Thoracic aorta (tissue), 2 donors: ENCODE data around the gene CES1. TPM values are rescaled to one million over a fixed set of nuclear protein-coding genes. Genes with fewer than 3 reads are reported as not detected.

ENCODE experiments used
- ATAC-seq: fragments of 150-250 bp; one replicate; pipeline ENCODE4 v1.8.0; 2017; ENCODE audit warnings: low read depth; ENCODE audit not compliant: insufficient number of reproducible peaks, low FRiP score
- DNase-seq: peaks from one replicate; pipeline ENCODE4 v3.0.0-alpha.2; 2020; ENCODE audit warnings: low spot score
- H3K27ac ChIP-seq, 2 donors: fragments of 200-600 bp; sonication (generic); 1 replicate in 1 of 2; 2 replicates in 1 of 2; pipeline ENCODE4 v1.5.1; 2016; ENCODE audit warnings: mild to moderate bottlenecking in 2 of 2, moderate library complexity in 2 of 2
- H3K27me3 ChIP-seq: fragments of 200-600 bp; sonication (generic); replicated peaks from 2 replicates; pipeline ENCODE4 v1.6.0; 2016; ENCODE audit warnings: mild to moderate bottlenecking; ENCODE audit not compliant: insufficient read depth
- H3K36me3 ChIP-seq: fragments of 200-600 bp; sonication (generic); one replicate; pipeline ENCODE4 v1.5.1; 2016
- H3K4me1 ChIP-seq, 2 donors: fragments of 200-600 bp; sonication (generic); 1 replicate in 1 of 2; 2 replicates in 1 of 2; pipeline versions ENCODE4 v1.5.1 to v1.6.0; 2016; ENCODE audit warnings: low read depth in 2 of 2, mild to moderate bottlenecking in 1 of 2; ENCODE audit not compliant: control insufficient read depth in 1 of 2
- H3K4me3 ChIP-seq: fragments of 200-600 bp; sonication (generic); 2 replicates; pipeline ENCODE4 v1.5.1; 2016; ENCODE audit warnings: mild to moderate bottlenecking
- H3K9me3 ChIP-seq: fragments of 200-600 bp; sonication (generic); 2 replicates; pipeline ENCODE4 v1.5.1; 2016
- CTCF ChIP-seq: fragments of 200-600 bp; sonication (generic); IDR thresholded peaks from one replicate; pipeline ENCODE4 v1.5.1; 2019; ENCODE audit warnings: antibody characterized with exemption
- total RNA-seq, 2 donors: library from RNA; depleted of rRNA; stranded (reverse); fragments of >200 nt; gene quantifications; one replicate each; pipeline versions ENCODE4 v1.1.0 to v1.2.3, GENCODE V29; 2016

CES1 gene
- total RNA-seq, result 10 to 100 TPM; 22.7 to 24.8 TPM

DNA sequence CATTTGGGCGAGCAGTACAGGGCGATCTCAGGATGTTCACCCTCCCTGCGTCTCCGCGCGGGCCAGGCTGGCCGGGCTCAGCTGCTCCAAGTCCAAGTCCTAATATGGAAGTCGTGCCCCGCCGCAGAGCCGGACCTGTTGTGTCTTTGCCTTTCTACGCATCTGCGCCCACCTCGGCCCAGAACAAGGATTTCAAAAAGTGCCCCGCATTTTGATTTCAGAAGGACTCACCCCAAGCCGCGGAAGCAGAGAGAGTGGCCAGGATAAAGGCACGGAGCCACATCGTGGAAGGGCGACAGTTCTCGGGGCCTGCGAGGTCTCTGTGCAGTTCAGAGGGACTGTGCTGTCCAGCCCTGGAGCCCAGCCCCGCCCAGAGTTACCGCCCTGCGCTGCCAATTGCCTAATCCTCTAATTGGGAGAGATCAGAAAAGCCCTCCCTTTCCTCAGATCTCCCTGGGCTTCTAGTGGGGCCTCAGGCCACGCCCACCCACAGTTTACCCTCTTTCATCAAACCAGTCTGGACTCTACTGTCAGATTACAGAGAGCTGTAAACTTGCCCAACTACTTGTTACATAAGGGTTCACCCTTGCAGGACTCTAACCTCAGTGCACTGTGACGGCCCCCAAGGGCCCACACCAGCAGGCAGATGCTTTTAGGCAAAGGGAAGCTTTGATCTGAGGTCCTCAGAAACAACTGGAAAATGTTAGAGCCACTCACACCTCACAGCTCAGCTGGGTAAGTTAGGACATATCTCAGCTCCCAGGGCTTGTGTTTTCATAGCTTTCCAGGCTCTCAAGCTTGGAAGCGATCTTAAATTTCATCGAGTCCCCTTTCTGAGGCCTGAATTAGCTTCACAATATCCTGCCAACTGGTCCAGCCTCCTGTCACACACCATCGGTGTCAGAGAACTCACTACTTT, at the start of gene CES1:
Gene CES1 (minus strand): TSS at position 324 of the 919 bp plus-strand sequence. CDS start 41 bp downstream, at position 283.
- ATAC-seq, result no peak
- Histone ChIP-seq H3K27me3 (no peaks in the 10 kb centered on the region), H3K36me3 (no peaks in the 10 kb centered on the region), H3K4me3 (no peak within 1 kb of the TSS), H3K9me3 (no peaks in the 10 kb centered on the region), H3K27ac (no peak within 1 kb of the TSS), H3K4me1 (no peaks in the 10 kb centered on the region)
- no peak for TF ChIP-seq CTCF
- DNase-seq, result no peak

DNA sequence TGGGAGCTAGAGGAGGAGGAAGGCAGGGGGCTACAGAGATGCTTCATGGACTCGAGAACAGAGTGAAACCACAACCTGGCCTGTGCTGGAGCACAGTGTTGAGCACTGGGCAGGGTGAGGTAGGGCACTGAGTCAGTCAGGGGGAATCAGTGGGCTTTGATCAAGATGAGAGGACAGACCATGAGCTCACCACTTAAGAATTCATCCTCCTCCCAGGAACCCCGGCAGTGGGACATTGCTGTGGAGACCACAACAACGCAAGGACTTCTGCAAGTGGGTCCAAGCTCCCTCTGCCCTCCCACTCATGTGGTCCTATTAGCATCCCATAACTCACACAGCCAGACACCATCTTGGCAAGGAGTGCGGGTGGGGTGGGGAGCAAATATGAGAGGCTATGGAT, 44.0 kb upstream of the CES1 start:
- Histone ChIP-seq H3K4me3 (no peak overlapping the region), H3K27ac (no peak overlapping the region), H3K36me3 (no peaks in the 10 kb centered on the region), H3K27me3 (no peaks in the 10 kb centered on the region), H3K9me3 (no peaks in the 10 kb centered on the region), H3K4me1 (no peaks in the 10 kb centered on the region)
- no peak for TF ChIP-seq CTCF
- DNase-seq (no peak), ATAC-seq (no peak)

GRCh38 chr16:55875273-55875672, 42.4 kb upstream of the CES1 start, which contains the start of gene CES5A:
Gene CES5A (minus strand): TSS chr16:55875373. CDS start chr16:55875221, 152 bp downstream.
- H3K27me3 ChIP-seq, result no peaks in the 10 kb centered on the region
- no peak for DNase-seq
- no peak for TF ChIP-seq CTCF
- H3K9me3 ChIP-seq, result no peaks in the 10 kb centered on the region
- H3K27ac ChIP-seq, result no peak within 1 kb of the TSS
- H3K4me1 ChIP-seq, result no peaks in the 10 kb centered on the region
- no peaks in the 10 kb centered on the region for H3K36me3 ChIP-seq
- ATAC-seq, result no peak
- H3K4me3 ChIP-seq, result no peak within 1 kb of the TSS

DNA sequence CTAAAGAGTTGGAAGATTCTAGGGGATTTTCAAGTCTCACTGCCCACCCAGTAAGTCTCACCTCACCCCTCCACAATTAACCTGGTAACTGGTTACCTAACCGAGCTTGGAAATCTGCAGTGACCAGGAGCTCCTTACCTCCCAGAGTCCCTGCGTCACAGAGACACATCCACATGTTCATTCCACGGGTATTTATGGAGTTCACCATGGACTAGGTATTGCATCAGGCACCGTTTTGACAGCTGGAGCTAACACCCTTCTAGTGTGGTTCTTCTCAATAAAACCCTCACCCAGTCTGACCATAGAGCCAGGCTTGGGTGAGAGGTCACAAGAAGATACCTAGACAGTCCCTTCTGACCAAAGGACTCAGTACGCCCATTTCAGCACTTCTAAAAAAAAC, 40.2 kb upstream of the CES1 start:
- no peak overlapping the region for H3K4me3 ChIP-seq
- no peak overlapping the region for H3K27ac ChIP-seq
- ATAC-seq (no peak), DNase-seq (no peak)
- H3K9me3 ChIP-seq, result no peaks in the 10 kb centered on the region
- H3K27me3 ChIP-seq, result no peaks in the 10 kb centered on the region
- TF ChIP-seq CTCF, result no peak
- no peaks in the 10 kb centered on the region for H3K4me1 ChIP-seq
- H3K36me3 ChIP-seq, result no peaks in the 10 kb centered on the region

GRCh38 chr16:55872130-55872529, 39.2 kb upstream of the CES1 start:
- no peak overlapping the region for H3K27ac ChIP-seq
- ATAC-seq, result no peak
- TF ChIP-seq CTCF, result no peak

More at GRCh38 chr16:55872130-55872529, 39.2 kb upstream of the CES1 start:
- no peak overlapping the region for H3K4me3 ChIP-seq
- no peaks in the 10 kb centered on the region for H3K27me3 ChIP-seq
- H3K4me1 ChIP-seq, result no peaks in the 10 kb centered on the region
- H3K36me3 ChIP-seq, result no peaks in the 10 kb centered on the region
- no peaks in the 10 kb centered on the region for H3K9me3 ChIP-seq
- no peak for DNase-seq
